GM12864 (cell line): ENCODE results near the gene ERRFI1.

Experiments
- DNase-seq: peaks from one replicate; pipeline ENCODE4 v3.0.0-alpha.2; 2011; ENCODE audit warnings: low read depth
- H3K4me3 ChIP-seq: 2 replicates; pipeline ENCODE4 v1.5.1; 2011; ENCODE audit warnings: mild to moderate bottlenecking, low read depth, low read length, control low read depth
- CTCF ChIP-seq: IDR thresholded peaks from 2 replicates; pipeline ENCODE4 v1.5.1; 2011; ENCODE audit warnings: low read depth, mild to moderate bottlenecking, moderate library complexity, low read length, control low read depth, inconsistent platforms; ENCODE audit errors: missing control alignments

The ERRFI1 gene

GRCh38 chr1:8003438-8004112 is 22.5 kb downstream of the ERRFI1 start:
- TF ChIP-seq CTCF: no peak
- no peak for DNase-seq
- H3K4me3 ChIP-seq: no peak overlapping the region

GRCh38 chr1:8002921-8003320 is 23.2 kb downstream of the ERRFI1 start:
- no peak for TF ChIP-seq CTCF
- no peak for DNase-seq
- no peak overlapping the region for H3K4me3 ChIP-seq

GRCh38 chr1:8002329-8002910 is 23.7 kb downstream of the ERRFI1 start:
- DNase-seq: no peak
- no peak overlapping the region for H3K4me3 ChIP-seq
- TF ChIP-seq CTCF: no peak

GRCh38 chr1:7995437-7995836 is 30.7 kb downstream of the ERRFI1 start:
- H3K4me3 ChIP-seq: no peak overlapping the region
- TF ChIP-seq CTCF: no peak
- no peak for DNase-seq

- no peak overlapping the region for H3K4me3 ChIP-seq
- no peak for TF ChIP-seq CTCF
- no peak for DNase-seq
These were observed 31.3 kb downstream of the ERRFI1 start for GRCh38 chr1:7994827-7995226.

- no peak for TF ChIP-seq CTCF
- no peak overlapping the region for H3K4me3 ChIP-seq
- DNase-seq: peak; percentile 49
These were observed 32.3 kb downstream of the ERRFI1 start for GRCh38 chr1:7993593-7994479.
